ENCODE results near the gene AFAP1L1.
"Not testable (repeated sequence)": the region's sequence is repeated elsewhere in the genome, so short reads cannot be mapped to it uniquely, and the experiment has no call there.

The AFAP1L1 gene

GRCh38 chr5:149267241-149267973, 4.3 kb upstream of the AFAP1L1 start:
- Histone ChIP-seq H3K4me3 (ENCODE audit: low read depth in 1 of 2, low read length in 1 of 2) (no peak overlapping the region), H3K9me3 (no peaks in the 10 kb centered on the region), H3K36me3 (no peaks in the 10 kb centered on the region), H3K4me1 (ENCODE audit: control insufficient read depth in 1 of 2, insufficient read depth in 1 of 2, low read depth in 1 of 2, low read length in 1 of 2) (peaks cover 12 to 14% of the 10 kb centered on the region in 2 experiments), H3K27me3 (peaks cover 37% of the 10 kb centered on the region), H3K27ac (no peak overlapping the region)
- no peak for TF ChIP-seq CTCF (IDR thresholded peaks at IDR 0.05)

GRCh38 chr5:149268928-149269557, 2.6 kb upstream of the AFAP1L1 start:
- Histone ChIP-seq H3K9me3 (no peaks in the 10 kb centered on the region), H3K27me3 (peaks cover 53% of the 10 kb centered on the region), H3K27ac (no peak overlapping the region), H3K4me3 (ENCODE audit: low read depth in 1 of 2, low read length in 1 of 2) (no peak overlapping the region), H3K4me1 (ENCODE audit: control insufficient read depth in 1 of 2, insufficient read depth in 1 of 2, low read depth in 1 of 2, low read length in 1 of 2) (peaks cover 14% of the 10 kb centered on the region in 2 experiments), H3K36me3 (no peaks in the 10 kb centered on the region)
- TF ChIP-seq CTCF (IDR thresholded peaks at IDR 0.05): peak; percentile 73

DNA sequence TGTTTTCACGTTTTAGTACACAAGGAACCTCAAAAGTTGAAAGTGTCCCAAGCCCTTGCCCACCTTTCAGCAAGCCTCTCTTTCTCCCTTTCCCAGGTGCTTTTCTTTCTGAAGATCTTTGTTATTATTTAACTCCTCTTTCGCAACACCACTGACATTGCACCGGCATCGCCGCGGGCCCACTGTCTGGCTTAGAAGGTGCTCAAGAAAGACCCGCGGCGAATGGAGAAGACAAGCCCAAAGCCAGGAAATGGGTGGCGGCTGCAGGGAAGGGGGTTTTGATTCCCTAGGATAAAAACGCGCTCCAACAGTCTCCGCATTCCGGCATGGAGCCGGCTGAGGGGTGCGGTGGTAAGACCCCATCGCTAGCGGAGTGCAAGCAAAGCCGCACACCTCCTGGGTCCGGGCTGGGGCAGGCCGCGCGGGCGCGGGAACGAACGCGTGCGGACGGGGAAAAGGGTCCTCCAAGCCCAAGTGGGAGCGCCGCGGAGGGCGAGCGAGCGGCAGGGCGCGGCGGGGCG, 404 bp upstream of the AFAP1L1 start:
- Histone ChIP-seq H3K27ac (no peak overlapping the region), H3K36me3 (no peaks in the 10 kb centered on the region), H3K4me3 (ENCODE audit: low read depth in 1 of 2, low read length in 1 of 2) (no peak overlapping the region), H3K27me3 (peaks cover 66% of the 10 kb centered on the region), H3K9me3 (no peaks in the 10 kb centered on the region), H3K4me1 (ENCODE audit: control insufficient read depth in 1 of 2, insufficient read depth in 1 of 2, low read depth in 1 of 2, low read length in 1 of 2) (peaks cover 14% of the 10 kb centered on the region in 2 experiments)
- TF ChIP-seq CTCF (IDR thresholded peaks at IDR 0.05): no peak

DNA sequence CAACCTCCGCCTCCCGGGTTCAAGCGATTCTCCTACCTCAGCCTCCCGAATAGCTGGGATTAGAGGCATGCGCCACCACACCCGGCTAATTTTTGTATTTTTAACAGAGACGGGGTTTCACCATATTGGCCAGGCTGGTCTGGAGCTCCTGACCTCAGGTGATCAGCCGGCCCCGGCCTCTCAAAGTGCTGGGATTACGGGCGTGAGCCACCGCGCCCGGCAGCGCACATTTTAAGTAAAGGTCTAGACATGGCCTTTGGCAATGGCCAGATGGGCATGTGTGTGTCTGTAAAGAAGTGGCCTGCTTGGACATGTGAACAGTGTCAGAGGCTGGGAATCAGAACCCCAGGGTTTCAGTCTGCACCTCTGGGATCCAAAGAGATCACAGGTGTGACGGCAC, 1.1 kb downstream of the AFAP1L1 start:
- H3K9me3 ChIP-seq; H3K4me3 ChIP-seq (ENCODE audit: low read depth in 1 of 2, low read length in 1 of 2); H3K36me3 ChIP-seq; H3K27ac ChIP-seq: not testable (repeated sequence)
- H3K27me3 ChIP-seq: peaks cover 81% of the 10 kb centered on the region
- H3K4me1 ChIP-seq (ENCODE audit: control insufficient read depth in 1 of 2, insufficient read depth in 1 of 2, low read depth in 1 of 2, low read length in 1 of 2): peaks cover 14% of the 10 kb centered on the region in 2 experiments

- Histone ChIP-seq H3K36me3 (no peaks in the 10 kb centered on the region), H3K9me3 (no peaks in the 10 kb centered on the region), H3K4me1 (ENCODE audit: control insufficient read depth in 1 of 2, insufficient read depth in 1 of 2, low read depth in 1 of 2, low read length in 1 of 2) (peaks cover 14% of the 10 kb centered on the region in 2 experiments), H3K27ac (no peak overlapping the region), H3K4me3 (ENCODE audit: low read depth in 1 of 2, low read length in 1 of 2) (no peak overlapping the region), H3K27me3 (peaks cover 85% of the 10 kb centered on the region)
- no peak for TF ChIP-seq CTCF (IDR thresholded peaks at IDR 0.05)
These were observed 1.6 kb downstream of the AFAP1L1 start for GRCh38 chr5:149273237-149273636.

DNA sequence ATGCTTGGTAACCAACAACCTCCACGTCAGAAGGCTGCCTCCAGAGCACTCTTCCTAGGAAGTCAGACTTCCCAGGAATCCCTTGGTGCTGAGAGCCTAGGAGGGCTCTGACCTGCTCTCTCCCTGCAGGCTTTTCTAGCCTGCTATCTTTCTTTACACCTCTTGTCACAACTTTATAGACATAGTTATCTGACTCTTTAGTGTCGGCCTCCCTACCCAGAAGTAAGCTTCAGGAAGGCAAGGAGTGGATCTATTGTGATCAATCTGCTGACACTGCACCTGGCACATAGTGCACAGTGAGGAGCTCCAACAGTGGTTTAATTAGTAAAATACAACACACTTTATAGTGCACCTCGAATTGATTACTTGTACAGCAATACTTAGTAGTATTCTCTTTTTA, 2.3 kb downstream of the AFAP1L1 start:
- no peak for TF ChIP-seq CTCF (IDR thresholded peaks at IDR 0.05)
- Histone ChIP-seq H3K9me3 (no peaks in the 10 kb centered on the region), H3K27me3 (peaks cover 81% of the 10 kb centered on the region), H3K27ac (no peak overlapping the region), H3K36me3 (no peaks in the 10 kb centered on the region), H3K4me3 (ENCODE audit: low read depth in 1 of 2, low read length in 1 of 2) (no peak overlapping the region), H3K4me1 (ENCODE audit: control insufficient read depth in 1 of 2, insufficient read depth in 1 of 2, low read depth in 1 of 2, low read length in 1 of 2) (peaks cover 14% of the 10 kb centered on the region in 2 experiments)

Data from neutrophil (primary cell).